Measurements from ENCODE around the gene PTPRH.
"Not testable (repeated sequence)": the region's sequence is repeated elsewhere in the genome, so short reads cannot be mapped to it uniquely, and the experiment has no call there.

Gene PTPRH

DNA sequence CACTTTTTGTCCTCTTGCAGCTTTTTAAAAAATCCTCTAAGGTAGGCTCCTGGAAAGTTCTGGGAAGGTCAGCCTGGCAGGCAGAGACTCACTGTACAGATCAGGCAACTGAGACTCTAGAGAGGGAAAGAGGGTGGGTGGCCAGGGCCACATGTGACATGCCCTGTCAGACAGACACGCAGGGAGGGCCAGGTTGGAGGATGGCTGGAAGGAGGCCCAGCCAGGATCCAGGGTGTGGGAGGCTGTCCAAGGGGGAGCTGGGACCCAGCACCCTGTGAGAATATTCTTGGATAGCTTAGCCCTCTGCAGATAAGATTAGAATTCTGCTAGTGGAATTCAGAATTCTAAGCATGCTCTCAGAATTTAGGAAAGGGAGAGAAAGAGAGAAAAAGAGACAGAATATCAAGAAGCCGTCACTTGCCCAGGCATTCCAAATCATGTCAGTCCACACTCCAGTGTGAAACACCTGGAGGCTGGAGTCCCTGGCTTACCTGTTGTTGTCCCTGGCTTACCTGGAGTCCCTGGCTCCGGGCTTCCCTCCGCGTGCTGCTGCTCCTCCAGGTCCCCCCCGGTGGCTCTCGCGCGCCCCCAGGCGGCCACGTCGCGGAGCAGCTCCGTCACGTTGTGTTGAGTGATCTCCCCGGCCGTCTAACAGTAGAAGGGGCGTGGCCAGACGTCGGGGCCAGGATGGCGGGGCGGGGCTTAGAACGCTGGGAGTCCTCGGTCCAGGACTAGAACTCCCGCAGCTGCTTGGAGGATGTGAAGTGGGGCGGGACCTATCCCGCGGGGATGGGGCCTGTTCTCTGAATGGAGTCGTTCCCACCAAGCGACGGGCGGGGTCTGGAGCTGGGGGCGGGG is 48.9 kb downstream of the PTPRH start:
- in situ Hi-C loops (cut with HindIII; ENCODE audit: low sequenced_read_pairs) = no loop called here

DNA sequence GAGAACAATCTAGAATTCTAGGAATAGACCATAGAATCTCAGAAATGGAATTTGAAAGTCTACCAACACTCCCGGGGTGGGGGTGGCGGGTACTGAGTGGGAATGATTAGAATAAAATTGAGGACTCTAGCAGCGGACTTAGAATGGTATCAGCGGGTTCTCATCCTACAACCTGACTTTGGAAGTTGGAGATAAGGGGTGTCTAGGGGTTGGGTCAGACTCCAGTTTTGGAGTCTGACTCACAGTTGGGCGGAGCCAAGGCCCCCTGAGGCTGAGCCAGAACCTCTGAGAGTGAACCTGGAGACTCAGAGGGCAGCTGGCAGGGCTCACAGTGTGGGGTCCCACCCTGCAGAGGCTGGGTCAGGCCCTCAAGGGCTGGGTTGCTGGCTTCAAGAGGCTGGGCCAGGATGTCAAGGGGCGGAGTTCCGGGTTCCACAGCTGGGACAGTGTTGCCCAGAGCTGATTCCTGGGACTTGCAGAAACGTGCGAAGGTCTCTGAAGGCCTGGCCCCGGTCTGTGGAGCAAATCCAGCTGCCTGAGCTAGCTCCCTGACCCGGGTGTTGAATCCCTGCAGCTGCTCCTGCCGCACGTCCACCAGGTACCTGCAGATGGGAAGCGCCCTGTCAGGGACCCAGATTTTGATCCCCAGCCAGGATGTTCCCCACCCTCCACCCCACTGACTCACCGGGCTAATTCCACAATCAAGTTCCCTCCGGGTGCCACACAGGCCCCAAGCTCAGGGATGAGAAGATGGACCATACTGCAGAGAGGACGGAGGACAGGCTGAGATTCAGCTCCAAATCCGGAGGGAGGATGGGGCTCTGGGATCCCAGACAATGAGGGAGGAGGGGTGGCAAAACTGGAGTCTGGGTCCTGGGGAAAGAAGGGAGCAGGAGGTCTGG is 50.2 kb downstream of the PTPRH start:
- in situ Hi-C loops (cut with HindIII; ENCODE audit: low sequenced_read_pairs) = no loop called here

DNA sequence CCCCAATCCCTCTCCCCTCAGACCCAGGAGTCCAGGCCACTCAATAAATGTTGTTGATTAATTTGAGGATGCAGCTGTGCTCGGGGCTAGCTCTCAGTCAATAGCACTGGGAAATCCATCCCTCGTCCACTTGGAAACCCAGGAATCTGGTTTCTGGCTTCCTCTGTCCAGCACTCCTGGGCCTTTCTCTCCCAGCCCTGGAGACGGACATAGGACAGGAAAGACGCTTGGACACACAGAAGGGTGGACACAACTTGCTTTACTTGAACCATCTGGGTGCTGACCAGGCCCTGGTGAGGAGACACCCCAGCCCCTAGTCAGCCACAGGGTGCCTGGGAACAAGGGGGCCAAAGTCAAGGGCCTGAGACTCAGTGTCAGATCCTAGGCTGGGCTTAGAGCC is 50.9 kb downstream of the PTPRH start:
- in situ Hi-C loops (cut with HindIII; ENCODE audit: low sequenced_read_pairs) = no loop called here

DNA sequence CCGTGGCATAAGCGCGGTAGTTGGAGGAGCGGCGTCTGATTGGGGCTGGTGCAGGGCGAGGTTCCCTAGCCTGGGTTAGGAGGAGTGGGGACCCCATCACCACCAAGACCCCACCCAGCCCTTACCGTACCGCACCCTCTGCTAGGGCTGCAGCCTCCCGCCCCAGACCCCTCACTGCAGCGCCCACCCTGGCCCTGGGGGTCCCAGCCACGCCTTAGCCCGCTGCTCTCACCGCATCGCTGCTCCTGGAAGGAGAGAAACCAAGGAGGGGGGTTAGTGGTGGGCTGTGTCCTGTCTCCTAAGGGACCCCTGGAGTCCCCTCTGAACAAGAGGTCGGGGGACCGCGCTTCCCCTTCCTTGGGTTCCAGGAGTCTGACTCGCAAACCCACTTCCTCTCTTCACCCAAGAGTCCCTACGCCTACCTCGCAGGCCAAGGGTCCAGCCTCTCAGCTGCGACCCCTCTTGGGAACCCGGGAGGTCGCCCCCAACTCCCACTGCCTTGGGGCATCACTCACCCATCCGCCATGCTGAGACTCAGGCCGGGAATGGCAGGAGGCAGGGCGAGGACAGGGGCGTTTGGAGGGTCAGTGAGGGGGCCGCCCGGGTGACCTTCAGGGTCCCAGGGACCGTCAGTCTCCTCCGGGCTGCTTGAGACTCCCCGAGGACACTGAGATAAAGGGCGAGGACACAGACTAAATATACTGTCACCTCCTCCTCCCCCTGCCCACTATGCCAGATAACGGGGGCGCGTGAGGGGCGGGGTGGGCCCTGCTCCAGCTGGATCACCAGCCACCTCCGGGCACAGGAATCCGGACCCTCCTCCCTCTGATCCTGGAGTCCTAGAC is 52.0 kb downstream of the PTPRH start, which contains the start of gene TNNI3:
TNNI3 (minus strand) TSS at position 669 of the 845 bp plus-strand sequence; CDS start at position 526, 143 bp downstream.
- in situ Hi-C loops (cut with HindIII; ENCODE audit: low sequenced_read_pairs) = no loop called here

DNA sequence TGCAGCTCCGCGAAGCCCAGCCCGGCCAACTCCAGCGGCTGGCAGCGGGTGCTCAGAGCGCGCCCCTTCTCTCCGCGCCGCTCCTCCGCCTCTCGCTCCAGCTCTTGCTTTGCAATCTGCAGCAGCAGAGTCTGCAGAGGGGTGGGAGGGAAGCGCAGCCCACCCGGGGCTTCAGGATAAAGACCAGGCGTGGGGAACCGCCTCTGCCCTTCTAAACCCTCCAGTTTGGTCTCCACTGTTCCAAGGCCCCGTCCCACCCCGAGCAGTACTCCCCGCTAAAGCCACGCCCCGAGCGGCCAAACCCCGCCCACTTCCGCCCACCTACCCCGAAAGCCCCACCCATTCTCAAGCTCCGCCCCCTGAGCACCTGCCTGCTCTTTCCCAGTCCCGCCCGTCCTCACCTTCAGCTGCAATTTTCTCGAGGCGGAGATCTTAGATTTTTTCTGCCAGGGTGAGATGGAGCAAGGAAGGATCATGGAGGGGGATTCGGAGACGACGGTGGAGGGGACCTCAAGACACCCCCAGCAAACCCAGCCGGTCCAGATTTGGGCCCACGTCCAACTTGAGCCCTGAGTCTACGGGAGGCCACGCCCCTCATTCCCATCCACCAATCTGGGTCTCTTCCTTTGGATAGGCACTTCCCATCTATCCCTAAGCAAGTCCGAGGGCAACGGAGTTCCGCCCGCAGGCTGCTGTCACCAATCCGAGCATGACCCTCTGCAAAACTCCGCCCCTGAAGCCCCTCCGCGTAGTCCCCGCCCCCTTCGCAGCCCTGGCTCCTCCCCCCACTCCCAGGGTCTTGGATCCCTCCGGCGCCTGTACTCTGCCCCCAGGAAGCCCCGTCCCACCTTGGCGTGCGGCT is 52.9 kb downstream of the PTPRH start:
- in situ Hi-C loops (cut with HindIII; ENCODE audit: low sequenced_read_pairs) = no loop called here

DNA sequence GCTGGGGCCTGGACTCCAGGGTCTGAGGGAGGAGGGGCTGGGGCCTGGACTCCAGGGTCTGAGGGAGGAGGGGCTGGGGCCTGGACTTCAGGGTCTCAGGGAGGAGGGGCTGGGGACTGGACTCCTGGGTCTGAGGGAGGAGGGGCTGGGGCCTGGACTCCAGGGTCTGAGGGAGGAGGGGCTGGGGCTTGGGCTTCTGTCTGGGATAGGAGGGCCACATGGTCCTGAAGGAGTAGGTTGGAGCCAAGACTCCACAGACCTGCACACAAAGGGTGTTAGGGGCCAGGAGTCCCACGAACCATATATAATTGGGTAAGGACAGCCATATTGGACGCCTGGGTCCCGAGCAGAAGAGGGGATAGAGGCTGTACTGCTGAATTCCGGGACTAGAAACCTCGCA is 53.5 kb downstream of the PTPRH start:
- in situ Hi-C loops (cut with HindIII; ENCODE audit: low sequenced_read_pairs) = not testable (repeated sequence)

DNA sequence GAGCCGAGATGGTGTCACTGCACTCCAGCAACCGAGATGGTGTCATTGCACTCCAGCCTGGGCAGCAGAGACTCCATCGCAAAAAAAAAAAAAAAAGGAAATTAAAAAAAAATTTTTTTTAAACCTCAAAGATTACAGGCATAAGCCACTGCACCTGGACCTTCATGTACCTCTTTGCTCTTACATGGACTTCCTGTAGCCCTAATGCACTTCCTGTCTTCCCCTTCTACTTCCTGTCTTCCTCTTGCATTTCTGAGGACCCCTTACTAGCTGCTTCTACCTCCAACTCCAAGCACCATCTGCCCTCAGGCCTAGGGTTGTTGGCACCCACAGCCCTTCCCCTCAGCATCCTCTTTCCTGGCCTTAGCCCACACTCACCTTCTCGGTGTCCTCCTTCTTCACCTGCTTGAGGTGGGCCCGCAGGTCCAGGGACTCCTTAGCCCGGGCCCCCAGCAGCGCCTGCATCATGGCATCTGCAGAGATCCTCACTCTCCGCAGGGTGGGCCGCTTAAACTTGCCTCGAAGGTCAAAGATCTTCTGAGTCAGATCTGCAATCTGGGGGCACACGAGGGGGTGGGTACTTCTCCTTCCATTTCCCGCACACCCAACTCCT is 55.5 kb downstream of the PTPRH start:
- in situ Hi-C loops (cut with HindIII; ENCODE audit: low sequenced_read_pairs) = no loop called here

DNA sequence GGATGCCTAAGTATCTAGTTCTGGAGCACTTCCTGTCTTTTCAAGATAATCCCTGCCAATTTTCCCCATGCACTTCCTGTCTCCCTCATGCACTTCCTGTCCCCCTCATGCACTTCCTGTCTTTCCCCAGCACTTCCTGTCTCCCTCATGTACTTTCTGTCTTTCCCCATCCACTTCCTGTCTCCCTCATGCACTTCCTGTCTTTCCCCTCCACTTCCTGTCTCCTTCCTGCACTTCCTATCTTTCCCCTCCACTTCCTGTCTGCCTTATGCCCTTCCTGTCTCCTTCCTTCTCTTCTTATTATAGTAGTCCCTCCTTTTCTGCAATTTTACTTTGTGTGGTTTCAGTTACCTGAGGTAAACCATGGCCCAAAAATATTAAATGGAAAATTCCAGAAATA is 57.3 kb downstream of the PTPRH start:
- in situ Hi-C loops (cut with HindIII; ENCODE audit: low sequenced_read_pairs) = no loop called here

DNA sequence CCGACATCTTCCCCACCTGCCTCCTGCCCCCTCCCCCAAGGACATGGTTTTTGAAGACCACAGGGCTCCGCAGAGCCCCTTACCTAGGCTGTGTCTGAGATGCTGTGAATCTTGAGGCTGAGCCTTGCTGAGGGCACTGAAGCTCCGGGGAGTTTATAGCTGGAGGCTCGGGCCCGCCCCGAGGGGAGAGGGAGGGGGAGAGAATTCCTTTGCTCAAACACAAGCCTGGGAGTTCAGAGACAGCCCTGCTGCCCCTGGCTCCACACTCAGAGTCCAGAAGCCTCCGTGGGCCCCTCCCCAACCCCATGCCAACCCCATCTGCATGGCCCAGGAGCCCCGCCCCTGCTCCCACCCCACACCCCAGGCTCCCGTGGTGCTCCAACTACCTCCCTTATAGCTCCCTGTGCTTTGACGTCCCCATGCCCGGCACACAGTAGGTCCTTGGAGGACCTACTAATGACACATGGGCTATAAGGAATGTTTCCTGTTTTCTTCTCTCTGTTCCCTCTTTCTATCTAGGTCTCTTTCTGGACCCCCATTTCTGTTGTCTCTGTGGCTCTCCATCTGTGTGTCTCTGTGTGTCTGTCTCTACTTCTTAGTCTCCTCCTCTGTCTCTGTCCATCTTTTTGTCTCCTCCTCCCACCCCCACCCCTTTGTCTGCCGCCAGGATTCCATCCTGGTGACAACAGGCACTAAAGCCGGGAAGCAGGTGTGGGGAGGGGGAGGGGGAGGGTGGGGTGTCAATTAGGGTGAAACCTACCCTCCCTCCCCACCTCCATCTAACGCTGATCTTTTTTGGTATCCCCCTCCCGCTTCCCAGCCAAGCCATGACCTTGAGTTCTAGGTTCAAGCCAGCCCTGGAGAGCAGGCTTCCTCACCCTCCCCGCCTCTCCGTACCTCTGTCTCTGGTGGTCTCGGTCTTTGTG is 60.0 kb downstream of the PTPRH start, which contains the start of gene TNNT1:
TNNT1 (minus strand) TSS at position 129 of the 926 bp plus-strand sequence. CDS start 2,049 bp downstream, outside the sequence.
- in situ Hi-C loops (cut with HindIII; ENCODE audit: low sequenced_read_pairs) = no loop called here

DNA sequence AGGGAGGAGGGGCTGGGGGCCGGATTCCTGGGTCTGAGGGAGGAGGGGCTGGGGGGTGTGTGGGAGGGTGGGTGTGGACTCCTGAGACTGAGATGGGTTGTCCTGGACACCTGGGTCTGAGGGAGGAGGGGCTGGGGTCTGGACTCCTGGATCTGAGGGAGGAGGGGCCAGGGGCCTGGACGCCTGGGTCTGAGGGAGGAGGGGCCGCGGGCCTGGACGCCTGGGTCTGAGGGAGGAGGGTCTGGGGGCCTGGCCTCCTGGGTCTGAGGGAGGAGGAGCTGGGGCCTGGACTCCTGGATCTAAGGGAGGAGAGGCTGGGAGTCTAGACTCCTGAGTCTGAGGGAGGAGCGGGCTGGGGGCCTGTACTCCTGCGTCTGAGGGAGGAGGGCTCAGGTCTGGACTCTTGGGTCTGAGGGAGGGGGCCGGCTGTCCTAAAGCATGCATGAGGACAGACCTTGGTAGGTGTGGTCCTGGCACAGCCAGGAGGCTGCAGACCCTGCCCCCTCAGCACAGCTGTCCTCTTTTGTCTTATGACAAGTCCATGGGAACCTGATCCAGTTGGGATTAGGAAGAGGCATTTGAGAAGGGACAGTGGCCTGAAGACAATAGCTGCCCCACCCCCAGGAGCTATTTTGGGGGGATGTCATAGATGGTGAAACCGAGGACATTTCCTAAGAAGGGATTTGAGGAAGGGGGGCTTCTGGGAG is 61.6 kb downstream of the PTPRH start:
- in situ Hi-C loops (cut with HindIII; ENCODE audit: low sequenced_read_pairs) = no loop called here

DNA sequence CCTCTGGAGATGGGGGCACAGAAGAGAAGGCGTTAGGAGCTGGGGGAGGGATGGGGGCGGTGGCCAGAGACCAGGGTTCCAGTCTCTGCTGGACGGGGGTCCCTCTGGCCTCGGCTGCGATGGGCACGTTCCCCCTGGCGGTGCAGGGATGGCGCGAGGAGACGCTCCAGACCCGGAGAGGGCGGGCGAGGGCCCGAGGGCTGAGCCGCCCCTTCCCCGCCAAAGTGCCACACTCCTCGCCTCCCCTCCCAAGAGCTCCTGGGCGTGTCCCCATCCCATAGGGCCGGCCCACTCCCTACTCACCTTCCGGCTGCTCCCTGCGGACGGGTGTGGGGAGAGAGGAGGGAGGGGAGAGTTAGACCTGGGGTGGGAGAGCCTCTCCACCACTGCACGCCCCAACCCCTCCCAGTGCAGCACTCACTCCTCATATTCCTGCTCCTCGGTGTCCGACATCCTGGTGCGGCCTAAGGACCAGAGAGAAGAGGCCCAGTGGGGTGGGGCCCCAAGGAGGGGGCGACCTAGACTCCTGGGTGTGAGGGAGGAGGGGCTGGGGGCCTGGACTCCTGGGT is 62.5 kb downstream of the PTPRH start:
- in situ Hi-C loops (cut with HindIII; ENCODE audit: low sequenced_read_pairs) = no loop called here

DNA sequence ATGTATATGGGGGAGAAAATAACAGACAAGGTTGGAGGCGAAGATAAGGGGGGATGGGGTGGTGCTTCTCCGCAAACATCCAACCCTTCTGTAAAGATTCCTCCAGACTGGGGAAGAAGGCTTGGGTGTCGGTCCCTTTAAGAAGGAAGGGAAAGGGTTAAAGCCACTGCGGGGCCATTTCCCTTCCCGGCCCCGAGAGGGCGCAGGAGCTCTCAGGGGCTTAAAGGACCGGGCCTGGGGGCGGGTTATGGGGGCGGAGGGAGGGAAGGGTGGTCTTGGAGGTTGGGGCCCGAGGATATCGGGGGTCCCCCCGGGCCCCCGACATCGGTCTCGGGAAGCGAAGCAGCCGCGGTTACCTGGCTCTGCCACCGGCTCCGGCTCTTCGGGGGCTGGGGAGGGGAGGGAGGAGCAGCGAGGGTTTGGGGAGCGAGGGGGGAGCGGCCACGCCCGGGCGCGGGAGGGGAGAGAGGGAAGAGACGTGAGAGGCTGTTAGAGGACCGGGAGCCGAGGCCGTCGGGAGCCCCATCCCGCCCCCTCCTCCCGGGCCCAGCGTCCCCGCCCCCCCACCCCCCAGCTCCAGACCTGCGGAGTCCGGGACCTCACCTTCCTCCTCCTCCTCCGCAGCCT is 63.1 kb downstream of the PTPRH start:
- in situ Hi-C loops (cut with HindIII; ENCODE audit: low sequenced_read_pairs) = no loop called here

DNA sequence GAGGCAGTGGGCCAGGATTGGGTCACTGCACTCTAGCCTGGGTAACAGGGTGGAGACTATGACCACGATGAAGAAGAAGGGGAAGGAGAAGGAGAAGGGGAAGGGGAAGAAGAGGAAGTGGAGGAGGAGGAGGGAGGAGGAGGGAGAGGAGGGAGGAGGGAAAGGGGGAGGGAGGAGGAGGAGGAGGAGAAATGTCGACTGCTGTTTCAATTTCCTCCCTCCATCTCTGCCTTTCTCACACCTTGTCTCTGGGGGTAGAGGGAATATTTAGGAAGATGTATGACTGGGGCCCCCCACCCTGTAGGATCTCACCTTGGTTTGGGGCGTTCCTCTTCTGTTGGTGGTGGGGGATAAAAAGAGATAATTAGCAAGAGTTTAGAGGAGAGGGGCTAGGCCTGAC is 64.1 kb downstream of the PTPRH start:
- in situ Hi-C loops (cut with HindIII; ENCODE audit: low sequenced_read_pairs) = no loop called here

DNA sequence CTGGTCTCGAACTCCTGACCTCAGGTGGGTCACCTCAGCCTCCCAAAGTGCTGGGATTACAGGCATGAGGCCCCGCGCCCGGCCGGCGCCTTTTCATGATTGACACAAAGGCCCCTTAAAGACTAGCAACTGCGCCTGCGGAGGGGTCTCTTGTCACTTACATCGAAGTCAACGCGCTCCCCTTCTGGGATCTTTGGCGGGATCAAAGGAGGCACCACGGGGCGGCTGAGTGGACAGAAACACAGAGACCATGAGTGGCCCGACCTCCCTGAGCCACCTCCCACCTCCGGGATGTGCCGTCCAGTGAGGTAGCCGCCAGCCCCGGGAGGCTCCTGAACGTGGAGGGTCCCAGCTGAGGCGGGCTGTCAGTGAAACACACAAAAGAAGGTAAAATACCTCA is 67.6 kb downstream of the PTPRH start:
- in situ Hi-C loops (cut with HindIII; ENCODE audit: low sequenced_read_pairs) = no loop called here

DNA sequence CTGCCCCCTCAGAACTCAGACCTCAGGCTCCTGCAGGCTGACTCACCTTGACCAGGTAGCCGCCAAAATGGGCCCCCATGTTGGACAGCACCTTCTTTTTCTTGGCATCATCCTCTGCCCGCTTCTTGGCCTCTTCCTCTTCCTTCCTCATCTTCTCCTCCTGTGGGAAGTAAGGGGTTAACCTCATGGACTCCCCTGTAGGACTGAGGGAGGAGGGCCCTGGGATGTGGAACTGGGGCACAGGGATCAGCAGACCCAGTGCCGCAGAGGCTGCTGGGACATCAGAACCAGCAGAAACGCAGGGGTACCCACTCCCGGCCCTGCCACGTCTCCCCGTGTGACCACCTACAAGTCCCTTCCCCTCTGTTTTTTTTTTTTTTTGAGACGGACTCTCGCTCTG is 71.4 kb downstream of the PTPRH start:
- in situ Hi-C loops (cut with HindIII; ENCODE audit: low sequenced_read_pairs) = no loop called here

DNA sequence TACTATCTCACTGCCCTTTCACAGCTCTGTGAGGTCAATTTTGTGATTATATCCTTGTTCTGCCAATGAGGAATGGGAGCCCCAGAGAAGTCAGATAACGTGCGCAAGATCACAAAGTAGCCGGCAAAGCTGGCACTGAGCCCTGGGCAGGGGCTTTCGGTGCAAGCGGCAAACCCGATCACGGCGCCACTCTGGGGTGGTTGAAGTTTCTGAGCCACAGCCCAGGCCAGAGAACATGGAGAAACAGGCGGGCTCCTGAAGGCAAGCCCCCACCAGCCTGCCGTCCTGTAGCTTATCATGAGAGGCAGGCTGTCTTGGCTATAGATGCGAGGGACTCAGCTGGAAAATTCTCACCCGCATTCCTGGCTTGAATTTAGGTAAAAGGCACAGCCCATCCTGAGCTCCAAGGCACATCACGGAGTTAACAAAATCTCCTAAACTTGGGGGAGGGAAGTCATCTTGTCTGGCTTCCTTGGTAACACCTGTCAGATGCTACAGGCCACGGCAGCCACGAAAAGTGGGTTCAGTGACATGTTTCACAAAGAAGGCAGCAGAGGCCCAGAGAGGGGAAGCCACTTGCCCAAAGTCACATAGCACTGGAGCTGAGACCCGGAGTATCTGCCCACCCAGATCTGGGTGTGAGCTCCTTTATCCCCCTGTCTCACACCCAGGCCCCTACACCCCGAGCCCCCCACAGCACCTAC is 72.8 kb downstream of the PTPRH start:
- in situ Hi-C loops (cut with HindIII; ENCODE audit: low sequenced_read_pairs) = no loop called here
